Loucy (cell line): Measurements from ENCODE around the gene COL2A1.

Source experiments
- CTCF ChIP-seq: fragments of 200-600 bp; sonication (generic); conservative IDR thresholded peaks from 2 replicates; pipeline ENCODE4 v1.5.1; 2014; ENCODE audit warnings: mild to moderate bottlenecking, antibody characterized with exemption, low read length
- EZH2phosphoT487 ChIP-seq: fragments of 200-600 bp; IDR thresholded peaks from 2 replicates; pipeline ENCODE4 v1.6.1; 2018; ENCODE audit warnings: antibody characterized with exemption, mild to moderate bottlenecking, moderate library complexity, borderline replicate concordance

DNA sequence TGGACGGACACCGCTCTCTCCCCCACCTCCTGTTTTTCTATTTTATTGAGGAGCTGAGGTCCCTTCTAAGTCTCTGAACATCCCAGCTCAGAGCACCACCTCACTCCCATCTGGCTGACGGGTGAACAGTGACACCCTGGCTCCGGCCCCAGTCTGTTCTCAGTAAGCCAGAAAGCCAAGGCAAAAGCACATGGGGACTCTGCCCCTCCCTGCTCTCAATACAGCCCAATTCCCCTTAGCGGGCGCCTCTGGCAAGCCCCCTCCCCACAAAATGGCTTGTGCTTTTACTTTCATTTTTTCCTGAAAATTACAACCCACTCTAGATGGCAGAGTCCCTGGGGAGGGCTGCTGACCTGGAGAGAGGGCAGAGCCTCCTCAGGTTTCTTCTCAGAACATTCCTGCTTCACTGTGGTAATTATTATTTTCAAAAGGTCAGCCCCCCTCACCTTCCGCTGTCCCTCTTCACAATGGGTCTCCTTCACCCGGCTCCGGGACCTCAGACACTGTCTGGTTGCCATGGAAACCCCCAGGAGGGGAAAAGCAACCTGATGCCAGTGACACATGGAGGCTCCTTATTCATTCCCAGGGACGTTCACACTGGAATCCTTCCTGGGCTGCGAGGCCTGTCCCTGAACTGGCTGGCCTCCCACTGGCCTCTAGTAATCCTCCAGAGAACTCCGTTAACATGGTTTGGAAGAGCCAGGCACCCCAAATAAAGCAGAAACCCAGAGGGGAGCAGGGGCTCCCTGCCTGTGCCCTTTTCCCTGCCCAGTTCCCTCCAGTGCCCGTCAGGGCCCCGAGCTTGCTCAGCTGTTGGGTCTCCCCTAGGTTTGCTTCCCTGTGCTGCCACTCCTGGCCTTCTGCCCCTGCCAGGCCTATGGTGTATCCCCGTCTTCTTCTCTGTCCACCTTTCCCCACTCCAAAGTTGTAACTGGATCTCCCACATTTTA is 15.9 kb downstream of the COL2A1 start:
- TF ChIP-seq CTCF = no peak
- no peak for TF ChIP-seq EZH2phosphoT487
